SK-N-SH treated with all-trans-retinoic acid at 6 μM for 48 hours (cell line): Measurements from ENCODE around the gene OR10C1.
"Not testable (repeated sequence)": the region's sequence is repeated elsewhere in the genome, so short reads cannot be mapped to it uniquely, and the experiment has no call there.

Experiments used
- ATAC-seq: fragments of 200-7000 bp; cut with Tn5 transposase; 3 replicates; pipeline ENCODE4 v1.9.1; 2020; ENCODE audit warnings: mild to moderate bottlenecking, moderate library complexity
- ARNTL ChIP-seq: fragments of 450-650 bp; formaldehyde crosslinking; IDR thresholded peaks from 2 replicates; pipeline ENCODE4 v1.5.0; 2020; ENCODE audit warnings: low read depth, mild to moderate bottlenecking, moderate library complexity, borderline replicate concordance
- BACH2 ChIP-seq: fragments of 250-450 bp; sonication (Bioruptor Pico); IDR thresholded peaks from 2 replicates; pipeline ENCODE4 v1.9.0; 2021; ENCODE audit warnings: mild to moderate bottlenecking, borderline replicate concordance
- CSDC2 ChIP-seq: fragments of 250-450 bp; sonication (Bioruptor Pico); IDR thresholded peaks from 2 replicates; pipeline ENCODE4 v1.5.0; 2020; ENCODE audit warnings: mild to moderate bottlenecking, moderate library complexity
- GLIS3 ChIP-seq: fragments of 250-450 bp; sonication (Bioruptor Pico); IDR thresholded peaks from 2 replicates; pipeline ENCODE4 v1.5.0; 2020; ENCODE audit warnings: mild to moderate bottlenecking, moderate library complexity
- ISL1 ChIP-seq: fragments of 250-450 bp; sonication (Bioruptor Pico); IDR thresholded peaks from 2 replicates; pipeline ENCODE4 v2.1.2; 2022; ENCODE audit warnings: mild to moderate bottlenecking, moderate library complexity
- OSR1 ChIP-seq: fragments of 250-450 bp; sonication (Bioruptor Pico); IDR thresholded peaks from 2 replicates; pipeline ENCODE4 v1.8.0; 2022; ENCODE audit warnings: moderate library complexity, mild to moderate bottlenecking, inconsistent platforms
- PATZ1 ChIP-seq: fragments of 250-450 bp; sonication (Bioruptor Pico); IDR thresholded peaks from 2 replicates; pipeline ENCODE4 v1.8.0; 2020; ENCODE audit warnings: mild to moderate bottlenecking, moderate library complexity, borderline replicate concordance
- PPARA ChIP-seq: fragments of 250-450 bp; sonication (Bioruptor Pico); IDR thresholded peaks from 2 replicates; pipeline ENCODE4 v1.5.0; 2020; ENCODE audit warnings: mild to moderate bottlenecking, borderline replicate concordance
- RARB ChIP-seq: fragments of 250-450 bp; sonication (Bioruptor Pico); IDR thresholded peaks from 2 replicates; pipeline ENCODE4 v1.8.0; 2021; ENCODE audit warnings: mild to moderate bottlenecking, moderate library complexity
- SNAI2 ChIP-seq: fragments of 250-450 bp; sonication (Bioruptor Pico); IDR thresholded peaks from 2 replicates; pipeline ENCODE4 v1.5.0; 2020; ENCODE audit warnings: mild to moderate bottlenecking, moderate library complexity
- TCF4 ChIP-seq: fragments of 250-450 bp; sonication (Bioruptor Pico); IDR thresholded peaks from 2 replicates; pipeline ENCODE4 v1.8.0; 2021; ENCODE audit warnings: mild to moderate bottlenecking, moderate library complexity, borderline replicate concordance
- TOX ChIP-seq: fragments of 250-450 bp; sonication (Bioruptor Pico); IDR thresholded peaks from 2 replicates; pipeline ENCODE4 v1.8.0; 2021; ENCODE audit warnings: mild to moderate bottlenecking, moderate library complexity, borderline replicate concordance
- ZC3H10 ChIP-seq: fragments of 250-450 bp; sonication (Bioruptor Pico); IDR thresholded peaks from 2 replicates; pipeline ENCODE4 v1.5.1; 2021; ENCODE audit warnings: mild to moderate bottlenecking, moderate library complexity
- ZFP3 ChIP-seq: fragments of 250-450 bp; sonication (Bioruptor Pico); IDR thresholded peaks from 2 replicates; pipeline ENCODE4 v1.5.0; 2020; ENCODE audit warnings: mild to moderate bottlenecking, moderate library complexity
- ZFP30 ChIP-seq: fragments of 450-650 bp; formaldehyde crosslinking; IDR thresholded peaks from 2 replicates; pipeline ENCODE4 v1.5.0; 2022; ENCODE audit warnings: mild to moderate bottlenecking, moderate library complexity
- ZNF565 ChIP-seq: fragments of 450-650 bp; formaldehyde crosslinking; conservative IDR thresholded peaks from 2 replicates; pipeline ENCODE4 v1.5.0; 2020; ENCODE audit warnings: low read depth, mild to moderate bottlenecking, moderate library complexity
- ZNF70 ChIP-seq: fragments of 450-650 bp; formaldehyde crosslinking; IDR thresholded peaks from 2 replicates; pipeline ENCODE4 v1.5.0; 2020; ENCODE audit warnings: mild to moderate bottlenecking, moderate library complexity
- ZNF8 ChIP-seq: fragments of 450-650 bp; formaldehyde crosslinking; IDR thresholded peaks from 2 replicates; pipeline ENCODE4 v1.5.0; 2020; ENCODE audit warnings: mild to moderate bottlenecking, moderate library complexity
- TF ChIP-seq, protein P1 (sequence below): fragments of 250-450 bp; sonication (Bioruptor Pico); IDR thresholded peaks from 2 replicates; pipeline ENCODE4 v1.5.1; 2020; ENCODE audit warnings: low read depth, mild to moderate bottlenecking, moderate library complexity
- TF ChIP-seq, protein P2 (sequence below): fragments of 250-450 bp; sonication (Bioruptor Pico); IDR thresholded peaks from 2 replicates; pipeline ENCODE4 v1.8.0; 2021; ENCODE audit warnings: low read depth, mild to moderate bottlenecking, moderate library complexity, borderline replicate concordance
- TF ChIP-seq, protein P3 (sequence below): fragments of 250-450 bp; sonication (Bioruptor Pico); IDR thresholded peaks from 2 replicates; pipeline ENCODE4 v1.5.0; 2020; ENCODE audit warnings: mild to moderate bottlenecking, moderate library complexity
- TF ChIP-seq, protein P4 (sequence below): fragments of 250-450 bp; sonication (Bioruptor Pico); IDR thresholded peaks from 2 replicates; pipeline ENCODE4 v1.5.1; 2021; ENCODE audit warnings: mild to moderate bottlenecking, moderate library complexity

The OR10C1 gene

DNA sequence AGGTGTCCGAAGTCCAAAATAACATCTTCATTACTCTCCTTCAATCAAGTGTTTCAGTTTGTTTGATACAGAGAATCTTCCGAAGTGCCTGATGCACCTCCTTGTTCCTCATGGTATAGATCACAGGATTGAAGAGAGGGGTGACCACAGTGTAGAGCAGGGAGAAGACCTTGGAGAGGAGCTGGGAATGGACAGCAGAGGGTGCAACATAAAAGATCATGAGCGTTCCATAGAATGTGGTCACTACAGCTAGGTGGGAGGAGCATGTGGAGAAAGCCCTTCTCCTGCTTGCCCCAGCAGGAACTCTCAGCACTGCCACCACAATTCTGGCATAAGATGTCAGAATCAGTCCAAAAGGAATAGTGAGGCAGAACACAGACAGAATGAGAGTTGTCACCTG is 12.5 kb upstream of the OR10C1 start:
- TF ChIP-seq SNAI2 (CRISPR knock-in tag): no peak
- no peak for TF ChIP-seq BACH2
- TF ChIP-seq CSDC2 (CRISPR knock-in tag): no peak
- no peak for TF ChIP-seq ZNF70 (CRISPR knock-in tag)
- TF ChIP-seq ISL1 (CRISPR knock-in tag): no peak
- no peak for TF ChIP-seq ZNF8
- TF ChIP-seq GLIS3: no peak
- no peak for TF ChIP-seq PATZ1 (CRISPR knock-in tag)
- no peak for TF ChIP-seq ZFP3 (CRISPR knock-in tag)
- TF ChIP-seq ZNF565 (CRISPR knock-in tag): no peak
- TF ChIP-seq, protein P1, sequence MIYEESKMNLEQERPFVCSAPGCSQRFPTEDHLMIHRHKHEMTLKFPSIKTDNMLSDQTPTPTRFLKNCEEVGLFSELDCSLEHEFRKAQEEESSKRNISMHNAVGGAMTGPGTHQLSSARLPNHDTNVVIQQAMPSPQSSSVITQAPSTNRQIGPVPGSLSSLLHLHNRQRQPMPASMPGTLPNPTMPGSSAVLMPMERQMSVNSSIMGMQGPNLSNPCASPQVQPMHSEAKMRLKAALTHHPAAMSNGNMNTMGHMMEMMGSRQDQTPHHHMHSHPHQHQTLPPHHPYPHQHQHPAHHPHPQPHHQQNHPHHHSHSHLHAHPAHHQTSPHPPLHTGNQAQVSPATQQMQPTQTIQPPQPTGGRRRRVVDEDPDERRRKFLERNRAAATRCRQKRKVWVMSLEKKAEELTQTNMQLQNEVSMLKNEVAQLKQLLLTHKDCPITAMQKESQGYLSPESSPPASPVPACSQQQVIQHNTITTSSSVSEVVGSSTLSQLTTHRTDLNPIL: no peak
- no peak for ATAC-seq

DNA sequence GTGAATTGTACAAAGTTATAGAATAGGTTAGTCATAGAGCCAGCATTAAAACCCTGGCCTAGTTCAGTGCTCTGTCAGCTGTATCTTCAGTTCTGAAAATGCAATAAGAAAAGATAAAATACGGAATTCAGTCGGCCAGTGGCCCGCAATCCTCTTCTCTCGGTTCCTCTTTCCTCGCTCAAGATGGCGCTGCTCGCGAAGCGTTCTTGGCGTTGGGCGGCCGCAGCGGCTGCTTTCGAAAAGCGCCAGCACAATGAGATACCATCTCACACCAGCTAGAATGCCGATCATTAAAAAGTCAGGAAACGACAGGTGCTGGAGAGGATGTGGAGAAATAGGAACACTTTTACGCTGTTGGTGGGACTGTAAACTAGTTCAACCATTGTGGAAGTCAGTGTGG is 2.4 kb upstream of the OR10C1 start:
- peak; percentile 80 for ATAC-seq

DNA sequence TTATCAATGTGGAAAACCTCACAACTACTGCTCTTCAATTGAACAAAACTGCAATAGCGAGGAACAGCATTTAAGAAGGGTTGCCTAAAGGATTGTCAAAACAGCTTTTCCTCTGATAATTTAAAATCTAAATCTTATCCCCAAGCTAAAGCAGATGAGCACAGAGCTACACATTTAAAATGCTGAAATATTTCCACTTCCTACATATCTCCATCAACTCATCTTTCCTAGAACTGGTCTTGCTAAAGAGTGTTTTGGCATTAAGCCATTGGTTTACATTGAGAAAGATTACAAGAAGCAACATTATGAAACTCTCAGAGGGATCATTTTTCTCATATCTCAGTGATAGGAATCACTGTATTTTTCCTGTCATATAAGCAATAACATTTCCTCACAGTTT is 3.6 kb downstream of the OR10C1 start:
- TF ChIP-seq, protein P2, sequence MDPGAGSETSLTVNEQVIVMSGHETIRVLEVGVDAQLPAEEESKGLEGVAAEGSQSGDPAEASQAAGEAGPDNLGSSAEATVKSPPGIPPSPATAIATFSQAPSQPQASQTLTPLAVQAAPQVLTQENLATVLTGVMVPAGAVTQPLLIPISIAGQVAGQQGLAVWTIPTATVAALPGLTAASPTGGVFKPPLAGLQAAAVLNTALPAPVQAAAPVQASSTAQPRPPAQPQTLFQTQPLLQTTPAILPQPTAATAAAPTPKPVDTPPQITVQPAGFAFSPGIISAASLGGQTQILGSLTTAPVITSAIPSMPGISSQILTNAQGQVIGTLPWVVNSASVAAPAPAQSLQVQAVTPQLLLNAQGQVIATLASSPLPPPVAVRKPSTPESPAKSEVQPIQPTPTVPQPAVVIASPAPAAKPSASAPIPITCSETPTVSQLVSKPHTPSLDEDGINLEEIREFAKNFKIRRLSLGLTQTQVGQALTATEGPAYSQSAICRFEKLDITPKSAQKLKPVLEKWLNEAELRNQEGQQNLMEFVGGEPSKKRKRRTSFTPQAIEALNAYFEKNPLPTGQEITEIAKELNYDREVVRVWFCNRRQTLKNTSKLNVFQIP (CRISPR knock-in tag): no peak
- TF ChIP-seq ARNTL (no peak), ZFP3 (CRISPR knock-in tag) (no peak), TCF4 (CRISPR knock-in tag) (no peak), ZNF70 (CRISPR knock-in tag) (no peak), ZNF565 (CRISPR knock-in tag) (no peak)
- ATAC-seq: no peak

DNA sequence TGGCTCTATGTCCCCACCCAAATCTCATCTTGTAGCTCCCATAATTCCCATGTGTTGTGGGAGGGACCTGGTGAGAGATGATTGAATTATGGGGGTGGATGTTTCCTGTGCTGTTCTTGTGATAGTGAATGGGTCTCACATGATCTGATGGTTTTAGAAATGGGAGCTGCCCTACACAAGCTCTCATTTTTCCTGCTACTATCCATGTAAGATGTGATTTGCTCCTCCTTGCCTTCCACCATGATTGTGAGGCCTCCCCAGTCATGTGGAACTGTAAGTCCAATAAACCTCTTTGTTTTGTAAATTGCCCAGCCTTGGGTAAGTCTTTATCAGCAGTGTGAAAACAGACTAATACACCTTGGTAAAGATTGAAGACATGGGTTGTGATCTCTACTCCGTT is 4.9 kb downstream of the OR10C1 start:
- not testable (repeated sequence) for ATAC-seq

DNA sequence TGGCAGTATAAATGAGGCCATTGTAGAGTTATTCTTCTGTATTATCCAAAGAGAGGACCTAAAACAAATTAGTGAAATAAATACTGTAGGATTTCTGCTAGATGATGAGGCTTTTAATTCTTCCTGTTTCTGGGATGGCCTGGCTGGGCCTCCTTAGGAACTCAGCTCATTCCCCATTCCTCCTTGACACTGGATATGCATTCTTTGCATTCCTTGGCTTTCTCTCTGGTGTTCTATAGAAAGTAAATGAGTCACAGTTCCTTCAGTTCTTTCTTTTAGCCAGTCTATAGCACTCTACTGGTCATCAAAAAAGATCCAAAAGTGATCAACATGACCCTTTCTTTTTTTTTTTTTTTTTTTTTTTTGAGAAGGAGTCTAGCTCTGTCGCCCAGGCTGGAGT is 8.6 kb downstream of the OR10C1 start:
- peak; percentile 63; the same call in 2 of the 3 replicates for ATAC-seq
- TF ChIP-seq RARB (no peak), PPARA (CRISPR knock-in tag) (no peak), ZFP30 (CRISPR knock-in tag) (no peak), BACH2 (no peak), SNAI2 (CRISPR knock-in tag) (no peak), CSDC2 (CRISPR knock-in tag) (no peak), PATZ1 (CRISPR knock-in tag) (no peak), ARNTL (no peak), ZNF70 (CRISPR knock-in tag) (no peak), TOX (CRISPR knock-in tag) (no peak), OSR1 (no peak), ZFP3 (CRISPR knock-in tag) (no peak), ZC3H10 (no peak), ZNF565 (CRISPR knock-in tag) (no peak)
- TF ChIP-seq, protein P3, sequence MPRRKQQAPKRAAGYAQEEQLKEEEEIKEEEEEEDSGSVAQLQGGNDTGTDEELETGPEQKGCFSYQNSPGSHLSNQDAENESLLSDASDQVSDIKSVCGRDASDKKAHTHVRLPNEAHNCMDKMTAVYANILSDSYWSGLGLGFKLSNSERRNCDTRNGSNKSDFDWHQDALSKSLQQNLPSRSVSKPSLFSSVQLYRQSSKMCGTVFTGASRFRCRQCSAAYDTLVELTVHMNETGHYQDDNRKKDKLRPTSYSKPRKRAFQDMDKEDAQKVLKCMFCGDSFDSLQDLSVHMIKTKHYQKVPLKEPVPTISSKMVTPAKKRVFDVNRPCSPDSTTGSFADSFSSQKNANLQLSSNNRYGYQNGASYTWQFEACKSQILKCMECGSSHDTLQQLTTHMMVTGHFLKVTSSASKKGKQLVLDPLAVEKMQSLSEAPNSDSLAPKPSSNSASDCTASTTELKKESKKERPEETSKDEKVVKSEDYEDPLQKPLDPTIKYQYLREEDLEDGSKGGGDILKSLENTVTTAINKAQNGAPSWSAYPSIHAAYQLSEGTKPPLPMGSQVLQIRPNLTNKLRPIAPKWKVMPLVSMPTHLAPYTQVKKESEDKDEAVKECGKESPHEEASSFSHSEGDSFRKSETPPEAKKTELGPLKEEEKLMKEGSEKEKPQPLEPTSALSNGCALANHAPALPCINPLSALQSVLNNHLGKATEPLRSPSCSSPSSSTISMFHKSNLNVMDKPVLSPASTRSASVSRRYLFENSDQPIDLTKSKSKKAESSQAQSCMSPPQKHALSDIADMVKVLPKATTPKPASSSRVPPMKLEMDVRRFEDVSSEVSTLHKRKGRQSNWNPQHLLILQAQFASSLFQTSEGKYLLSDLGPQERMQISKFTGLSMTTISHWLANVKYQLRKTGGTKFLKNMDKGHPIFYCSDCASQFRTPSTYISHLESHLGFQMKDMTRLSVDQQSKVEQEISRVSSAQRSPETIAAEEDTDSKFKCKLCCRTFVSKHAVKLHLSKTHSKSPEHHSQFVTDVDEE (CRISPR knock-in tag): no peak
- TF ChIP-seq, protein P4, sequence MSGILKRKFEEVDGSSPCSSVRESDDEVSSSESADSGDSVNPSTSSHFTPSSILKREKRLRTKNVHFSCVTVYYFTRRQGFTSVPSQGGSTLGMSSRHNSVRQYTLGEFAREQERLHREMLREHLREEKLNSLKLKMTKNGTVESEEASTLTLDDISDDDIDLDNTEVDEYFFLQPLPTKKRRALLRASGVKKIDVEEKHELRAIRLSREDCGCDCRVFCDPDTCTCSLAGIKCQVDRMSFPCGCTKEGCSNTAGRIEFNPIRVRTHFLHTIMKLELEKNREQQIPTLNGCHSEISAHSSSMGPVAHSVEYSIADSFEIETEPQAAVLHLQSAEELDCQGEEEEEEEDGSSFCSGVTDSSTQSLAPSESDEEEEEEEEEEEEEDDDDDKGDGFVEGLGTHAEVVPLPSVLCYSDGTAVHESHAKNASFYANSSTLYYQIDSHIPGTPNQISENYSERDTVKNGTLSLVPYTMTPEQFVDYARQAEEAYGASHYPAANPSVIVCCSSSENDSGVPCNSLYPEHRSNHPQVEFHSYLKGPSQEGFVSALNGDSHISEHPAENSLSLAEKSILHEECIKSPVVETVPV (CRISPR knock-in tag): no peak
- TF ChIP-seq, protein P1: no peak
